HT-29 (cell line): ENCODE data around the gene NABP1. TPM values are rescaled to one million over a fixed set of nuclear protein-coding genes. Genes with fewer than 3 reads are reported as not detected.
"Not testable (repeated sequence)": the region's sequence is repeated elsewhere in the genome, so short reads cannot be mapped to it uniquely, and the experiment has no call there.

Source experiments
- DNase-seq: peaks from one replicate; pipeline ENCODE4 v3.0.0-alpha.2; 2015; ENCODE audit warnings: low spot score
- total RNA-seq: library from RNA; depleted of rRNA; stranded (reverse); fragments of >200 nt; shearing (Covaris generic); gene quantifications from 2 replicates; pipeline ENCODE4 v1.2.3, GENCODE V29; 2014; rRNA removed

The NABP1 gene, protein sequence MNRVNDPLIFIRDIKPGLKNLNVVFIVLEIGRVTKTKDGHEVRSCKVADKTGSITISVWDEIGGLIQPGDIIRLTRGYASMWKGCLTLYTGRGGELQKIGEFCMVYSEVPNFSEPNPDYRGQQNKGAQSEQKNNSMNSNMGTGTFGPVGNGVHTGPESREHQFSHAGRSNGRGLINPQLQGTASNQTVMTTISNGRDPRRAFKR
- total RNA-seq: 4.6 and 7.4 TPM in 2 replicates

DNA sequence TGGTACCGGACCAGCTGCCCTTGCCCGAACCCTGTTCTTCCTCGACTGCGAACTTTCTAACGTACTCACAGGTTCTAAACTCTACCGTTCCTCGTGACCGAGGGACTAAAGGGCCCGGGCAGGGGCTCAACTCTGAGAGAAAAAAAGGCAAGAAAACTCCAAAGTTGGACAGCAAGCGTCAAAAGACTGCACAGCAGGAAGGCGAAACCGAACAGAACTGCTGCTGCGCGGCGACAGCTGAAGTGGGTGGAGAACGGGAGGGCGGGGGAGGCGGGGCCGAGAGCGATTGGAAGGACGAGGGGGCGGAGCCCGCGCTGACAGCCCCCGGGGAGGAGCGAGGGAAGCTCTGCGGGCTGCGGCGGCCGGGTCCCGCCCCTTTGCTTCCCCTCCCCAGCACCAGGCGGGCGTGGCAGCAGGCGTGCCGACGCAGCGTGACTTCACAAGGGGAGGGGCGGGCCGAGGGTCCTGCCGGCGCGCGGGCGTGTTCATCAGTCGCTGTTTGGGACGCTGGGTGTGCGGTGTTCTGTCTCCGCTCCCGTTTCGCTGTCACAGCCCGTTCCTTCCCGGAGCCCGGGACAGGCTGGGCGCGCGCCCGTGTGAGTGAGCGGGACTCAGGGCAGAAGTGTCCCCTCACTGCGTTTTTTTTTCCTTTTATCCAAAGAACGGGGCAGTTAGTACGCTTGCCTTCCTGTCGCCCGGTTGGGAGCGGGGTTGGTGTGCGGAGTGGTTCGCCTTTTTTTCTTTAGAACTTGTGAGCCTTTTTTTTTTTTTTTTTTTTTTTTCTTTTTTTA is at the start of gene NABP1:
Gene NABP1, plus strand, starts transcription at position 491 of the 791 bp plus-strand sequence. CDS start 479 bp downstream, outside the sequence.
- DNase-seq: peak; percentile 97

DNA sequence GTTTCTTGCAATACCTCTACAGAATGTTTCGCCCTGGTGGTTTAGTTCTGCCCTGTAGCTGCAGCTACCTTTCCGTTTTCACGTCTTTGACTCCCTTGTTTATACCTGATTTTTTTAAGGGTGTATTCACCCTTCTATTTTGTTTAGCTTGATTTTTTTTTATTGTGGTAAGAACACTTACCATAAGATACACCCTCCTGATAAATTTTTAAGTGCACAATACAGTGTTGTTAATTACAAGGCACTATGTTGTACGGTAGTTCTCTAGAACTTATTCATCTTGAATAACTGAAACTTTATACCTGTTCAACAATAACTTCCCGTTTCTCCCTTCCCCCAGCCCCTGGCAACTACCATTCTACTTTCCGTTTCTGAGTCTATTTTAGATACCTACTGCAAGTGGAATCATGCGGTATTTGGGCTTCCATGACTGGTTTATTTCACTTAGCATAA is 48.9 kb upstream of the NABP1 start:
- DNase-seq: no peak

DNA sequence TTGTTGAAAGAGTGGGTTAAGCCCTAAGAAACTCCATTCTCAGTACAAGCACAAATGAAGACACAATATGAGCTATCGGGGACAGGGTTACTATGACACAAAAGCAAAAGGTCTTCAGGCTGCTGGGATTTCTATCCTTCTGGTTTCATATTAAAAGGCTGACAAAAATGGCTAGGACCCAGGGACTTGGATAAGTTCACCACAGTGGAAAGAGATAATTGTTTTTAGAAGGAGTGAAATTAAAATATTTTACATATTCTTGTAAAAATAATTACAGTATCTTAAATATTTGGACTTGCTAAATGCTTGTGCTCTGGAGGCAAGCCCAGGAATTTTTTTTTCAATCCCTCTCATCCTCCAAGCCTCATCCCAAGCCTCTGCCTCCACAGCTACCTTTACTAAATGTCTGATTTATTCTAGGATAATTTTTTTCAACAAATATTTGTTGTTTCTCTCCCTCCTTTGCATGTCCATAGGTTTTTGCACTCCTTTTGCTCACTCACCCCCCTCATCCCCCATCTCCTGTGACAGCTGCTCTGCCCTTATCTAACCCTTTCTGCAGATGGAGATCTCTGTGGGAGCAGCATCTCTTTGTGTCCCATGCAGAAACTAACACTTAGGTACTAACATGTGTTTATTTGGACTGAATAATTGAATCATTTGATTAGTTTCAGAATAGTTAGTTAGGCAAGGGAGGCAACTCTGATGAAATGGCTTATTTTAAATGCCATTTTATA is 47.8 kb upstream of the NABP1 start:
- DNase-seq: no peak

DNA sequence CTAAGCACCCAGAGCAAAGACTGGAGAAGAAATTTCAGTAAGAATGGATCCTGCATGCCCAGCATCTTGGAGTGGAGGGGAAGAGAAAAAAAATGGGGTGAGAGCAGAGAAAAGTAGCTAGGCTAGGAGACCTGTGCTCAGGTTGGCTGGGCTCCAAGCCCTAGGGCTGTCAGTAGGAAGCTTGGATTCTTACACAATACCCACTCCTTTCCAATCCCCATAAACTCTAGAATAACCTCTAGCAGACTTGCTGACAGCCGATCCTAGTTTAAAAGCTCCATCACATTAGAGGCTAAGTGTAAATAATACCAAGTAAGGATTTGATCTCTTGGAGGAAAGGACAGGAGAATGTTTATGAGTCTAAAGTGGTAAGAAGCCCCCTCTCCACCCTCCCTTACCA is 46.2 kb upstream of the NABP1 start:
- DNase-seq: peak; percentile 31

DNA sequence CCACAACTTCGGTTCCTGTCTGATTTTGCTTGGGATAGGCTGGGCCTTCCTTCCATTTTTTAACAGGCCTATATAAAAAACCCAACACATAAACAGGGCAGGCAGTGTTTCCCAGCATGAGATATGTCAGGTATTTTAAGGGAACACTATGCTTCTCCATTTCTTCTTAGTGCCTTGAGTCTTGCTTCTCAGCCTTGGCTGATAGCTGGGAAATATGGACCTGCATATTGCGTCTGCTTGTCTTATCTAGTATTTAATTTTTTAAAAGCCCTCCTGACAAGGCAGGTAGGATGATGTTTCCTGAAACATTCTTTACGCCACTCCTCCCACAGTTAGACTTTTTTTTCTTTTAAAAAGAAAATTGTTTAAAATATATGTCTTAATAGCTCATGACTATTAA is 45.5 kb upstream of the NABP1 start:
- no peak for DNase-seq

DNA sequence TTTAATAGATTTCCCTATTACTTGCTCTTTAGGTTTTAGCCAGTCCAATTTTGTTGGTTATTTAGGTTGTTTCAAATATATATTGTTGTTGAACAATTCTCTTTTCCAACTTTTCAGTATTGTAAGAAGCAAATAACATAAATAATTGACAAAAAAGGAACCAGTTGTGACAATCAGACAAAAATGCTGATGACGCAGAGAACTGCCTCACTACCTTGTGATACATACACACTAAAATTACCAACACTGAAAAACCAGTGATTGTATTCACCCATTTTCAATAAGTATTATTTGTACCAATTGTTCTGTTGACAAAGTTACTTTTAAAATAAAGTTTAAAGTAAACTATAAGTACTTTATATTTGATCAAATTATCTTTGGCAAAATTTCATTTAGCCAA is 43.1 kb upstream of the NABP1 start:
- no peak for DNase-seq

DNA sequence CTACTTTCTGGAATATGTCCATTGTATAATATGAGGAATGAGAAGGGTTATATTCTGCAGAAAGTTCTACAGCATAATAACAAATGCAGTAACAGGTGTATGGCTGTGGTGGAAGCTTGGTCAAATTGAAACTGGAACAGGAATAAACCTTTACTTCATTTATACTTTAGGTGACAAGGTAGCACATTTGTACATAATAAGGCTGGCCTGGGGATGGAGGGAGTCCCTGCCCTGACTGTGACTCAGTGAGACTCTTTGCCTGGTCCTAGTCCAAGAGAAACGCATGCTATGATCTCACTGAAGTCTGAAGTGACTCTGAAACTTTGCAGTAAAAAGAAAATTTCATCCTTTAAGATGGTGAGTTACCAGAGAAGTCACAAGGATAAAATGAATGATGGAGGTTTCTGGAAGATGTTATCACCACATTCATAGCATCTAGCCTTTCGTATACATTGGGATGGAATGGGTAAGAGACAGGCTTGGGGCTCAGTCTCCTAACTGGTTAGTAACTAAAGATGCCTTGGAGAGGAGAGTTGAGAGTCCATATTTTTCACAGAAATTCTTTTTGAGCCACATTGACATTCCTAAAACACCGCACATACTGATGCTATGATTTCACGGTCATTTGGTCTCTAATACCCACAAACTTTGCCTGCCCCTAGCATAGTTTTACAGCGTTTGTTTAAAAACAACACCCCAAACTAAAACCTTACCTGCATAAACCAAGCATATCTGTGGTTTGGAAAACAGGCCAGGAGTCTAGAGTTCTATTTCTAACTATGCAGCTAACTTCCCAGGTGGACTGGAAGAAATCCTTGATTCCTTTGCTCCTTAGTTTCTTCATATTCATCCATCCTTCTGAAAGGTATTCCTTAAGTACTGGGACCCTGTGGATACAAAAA is 42.4 kb upstream of the NABP1 start:
- DNase-seq: no peak

DNA sequence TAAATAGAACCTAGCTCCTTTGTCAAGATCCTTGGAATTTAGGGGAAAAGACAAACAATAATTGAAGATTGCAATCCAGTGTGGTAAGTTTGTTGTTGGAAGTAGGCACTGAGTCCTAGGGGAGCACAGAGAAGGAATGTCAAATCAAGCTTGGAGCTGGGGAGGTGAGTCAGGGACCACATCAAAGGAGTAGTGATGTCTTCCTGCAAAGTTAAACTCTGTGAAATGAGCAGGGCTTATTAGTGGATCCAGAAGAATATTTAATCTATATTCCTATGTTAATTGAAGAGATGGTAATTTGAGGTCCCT is 41.7 kb upstream of the NABP1 start:
- DNase-seq: peak; percentile 30

DNA sequence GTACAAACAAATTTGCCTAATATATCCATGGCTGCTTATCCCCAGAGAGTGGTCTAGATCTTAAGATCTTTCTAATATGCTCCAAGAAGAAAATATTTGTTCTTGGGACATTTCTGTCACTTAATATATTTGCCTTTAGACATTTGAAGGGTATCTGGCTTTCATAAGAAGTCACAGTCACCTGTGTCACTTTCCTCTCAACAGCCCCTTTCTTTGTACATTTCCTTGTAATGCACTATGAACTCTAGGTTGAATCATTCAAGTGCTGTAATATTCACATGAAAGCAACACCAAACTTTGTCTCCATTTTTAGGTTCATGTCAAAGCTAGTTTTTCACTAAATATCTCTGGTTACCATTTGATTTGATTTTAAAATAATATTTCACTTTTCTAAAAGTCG is 41.4 kb upstream of the NABP1 start:
- DNase-seq: no peak

DNA sequence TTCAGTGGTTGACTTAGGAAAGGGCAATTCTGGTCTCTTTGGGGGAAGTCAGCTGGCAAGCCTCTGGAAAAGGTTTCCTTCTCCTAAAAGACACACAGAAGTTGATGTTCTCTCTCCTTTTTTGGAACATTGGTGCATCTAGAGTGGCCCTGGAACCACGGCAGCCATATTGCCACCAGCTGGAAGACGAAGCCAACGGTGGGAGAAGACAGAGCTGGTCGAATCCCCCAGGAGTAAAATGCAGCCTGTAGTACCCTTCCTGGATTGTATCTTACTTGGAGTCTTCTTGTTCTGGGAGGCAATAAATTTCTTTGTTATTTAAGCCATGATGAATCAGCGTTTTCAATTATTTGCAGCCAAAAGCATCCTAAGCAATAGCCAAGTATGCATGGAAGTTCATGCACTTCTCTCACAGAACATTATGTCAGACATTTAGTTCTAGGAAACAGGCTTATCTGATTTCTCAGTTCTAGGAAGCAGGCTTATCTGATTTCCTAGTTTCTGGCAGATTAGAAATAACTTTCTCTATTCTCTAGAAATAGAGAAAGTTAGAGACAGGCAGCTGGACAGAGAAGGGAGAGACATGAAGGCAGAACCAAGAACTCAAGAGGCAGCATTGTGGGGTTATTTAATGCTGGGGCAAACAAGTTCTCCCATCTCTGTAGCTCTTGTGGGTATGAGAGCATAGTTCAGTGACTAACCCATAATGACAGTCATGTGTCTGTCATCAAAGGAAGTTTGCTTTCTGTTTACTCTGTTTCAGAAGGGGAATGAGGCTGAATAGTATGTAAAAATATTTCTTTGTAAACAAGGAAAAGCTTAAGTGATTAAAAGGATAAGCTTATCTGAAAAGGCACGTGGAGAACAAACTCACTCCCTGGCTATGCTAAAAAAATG is 40.5 kb upstream of the NABP1 start:
- peak; percentile 50 for DNase-seq

DNA sequence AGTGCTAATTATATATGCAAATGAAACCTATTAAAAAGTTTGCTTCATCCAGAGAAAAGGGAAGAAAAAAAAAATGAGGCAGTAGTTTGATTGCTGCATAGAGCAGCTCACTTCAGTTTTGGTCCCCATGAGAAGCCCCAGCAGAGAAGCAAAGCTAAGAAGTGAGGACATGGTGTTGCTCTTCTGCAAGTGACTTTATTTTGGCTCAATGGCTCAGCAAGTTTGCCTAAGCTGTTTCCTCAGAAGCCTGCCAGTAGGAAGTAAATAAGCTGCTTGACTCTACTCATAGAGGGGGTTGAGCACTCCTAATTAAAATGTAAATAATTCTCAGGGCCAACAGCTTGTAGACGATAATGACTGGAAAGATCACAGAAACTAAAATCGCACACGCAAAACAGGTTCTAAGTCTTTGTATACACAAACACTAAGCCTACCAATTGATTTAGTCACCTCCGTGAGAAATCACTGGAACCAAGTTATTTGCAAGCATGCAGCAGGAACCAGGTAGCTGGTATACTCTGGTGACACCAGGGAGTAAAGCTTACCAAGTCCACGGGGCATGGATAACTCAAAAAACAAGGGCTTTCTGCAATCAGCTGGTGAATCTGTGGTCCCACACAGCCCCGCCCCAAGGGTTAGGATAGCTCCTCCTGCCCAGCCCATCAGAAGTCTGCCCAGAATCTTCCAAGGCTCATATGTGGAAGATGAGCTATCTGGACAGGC is 39.7 kb upstream of the NABP1 start:
- DNase-seq: peak; percentile 28

DNA sequence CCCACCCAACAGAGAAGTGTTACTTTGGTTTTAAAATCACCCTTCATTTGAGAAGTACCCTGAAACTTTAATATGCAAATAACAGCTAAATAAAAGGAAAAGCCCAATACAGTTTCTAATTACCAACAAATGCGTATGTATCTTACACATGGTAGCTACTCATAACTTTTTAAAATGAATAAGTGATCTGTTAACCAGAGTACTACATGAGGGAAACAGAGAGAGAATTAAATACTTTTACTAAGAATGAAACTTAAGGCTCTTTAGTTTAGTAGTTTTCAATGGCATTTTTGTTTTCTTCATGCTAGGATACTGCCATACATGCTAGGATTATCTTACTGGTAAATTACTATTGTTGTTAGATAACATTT is 39.1 kb upstream of the NABP1 start:
- no peak for DNase-seq

DNA sequence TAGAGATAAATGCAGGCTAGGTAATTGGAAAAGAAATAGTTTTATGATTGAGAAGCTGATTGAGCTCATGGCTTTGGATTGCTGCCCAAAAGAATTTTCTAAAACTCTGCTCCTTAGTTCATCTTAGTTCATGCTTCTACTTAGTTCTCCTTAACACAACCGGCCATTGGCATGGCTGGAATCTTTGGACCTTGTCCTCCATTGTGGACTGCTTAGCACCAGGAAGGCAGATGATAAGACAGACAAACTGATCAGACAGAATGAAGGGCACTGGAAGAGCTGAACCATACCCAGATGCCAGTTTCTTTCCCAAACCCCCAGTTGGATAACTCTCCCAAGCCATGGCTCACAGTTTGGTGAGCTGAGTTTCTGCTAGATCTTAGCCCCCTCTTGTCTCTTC is 36.3 kb upstream of the NABP1 start:
- no peak for DNase-seq

DNA sequence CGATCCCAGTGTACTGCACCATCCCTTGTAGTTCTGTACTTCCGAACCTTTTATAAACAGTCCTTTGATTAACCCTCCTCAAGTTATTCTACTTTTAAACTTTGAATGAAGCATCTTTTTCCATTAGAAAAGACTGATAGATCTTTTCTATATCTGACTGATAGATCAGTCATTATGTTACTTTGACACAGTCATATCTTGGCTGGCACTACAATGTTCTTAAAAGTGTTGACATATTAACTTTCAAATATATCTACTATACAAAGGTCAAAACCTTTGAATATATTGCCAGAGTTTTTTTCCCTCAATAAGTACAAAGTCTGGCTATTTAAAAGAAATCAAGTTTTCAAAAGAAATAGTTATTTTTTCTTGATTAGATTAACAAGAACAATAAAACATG is 35.4 kb upstream of the NABP1 start:
- no peak for DNase-seq

DNA sequence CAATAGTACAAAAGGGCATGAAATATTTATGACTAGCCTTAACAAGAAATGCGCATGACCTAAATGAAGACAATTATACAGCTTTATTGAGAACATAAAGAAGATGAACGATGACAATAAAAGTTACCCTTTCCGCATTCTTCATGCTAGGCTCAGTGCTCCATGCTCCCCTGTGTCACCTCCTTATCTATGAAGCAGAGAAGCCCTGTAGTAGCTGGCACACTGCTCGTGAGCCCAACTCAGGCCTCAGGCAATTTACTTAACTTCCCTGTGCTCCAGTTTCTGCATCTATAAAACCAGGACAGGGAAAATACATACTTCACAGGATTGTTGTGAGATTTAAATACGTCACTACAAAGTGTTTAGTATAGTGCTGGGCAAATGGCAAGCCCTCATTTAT is 34.5 kb upstream of the NABP1 start:
- no peak for DNase-seq

DNA sequence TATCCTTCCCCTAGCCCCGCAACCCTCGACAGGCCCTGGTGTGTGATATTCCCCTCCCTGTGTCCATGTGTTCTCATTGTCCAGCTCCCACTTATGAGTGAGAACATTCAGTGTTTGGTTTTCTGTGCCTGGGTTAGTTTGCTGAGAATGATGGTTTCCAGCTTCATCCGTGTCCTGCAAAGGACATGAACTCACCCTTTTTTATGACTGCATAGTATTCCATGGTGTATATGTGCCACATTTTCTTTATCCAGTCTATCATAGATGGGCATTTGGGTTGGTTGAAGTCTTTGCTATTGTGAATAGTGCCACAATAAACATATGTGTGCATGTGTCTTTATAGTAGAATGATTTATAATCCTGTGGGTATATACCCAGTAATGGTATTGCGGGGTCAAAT is 33.3 kb upstream of the NABP1 start:
- not testable (repeated sequence) for DNase-seq

DNA sequence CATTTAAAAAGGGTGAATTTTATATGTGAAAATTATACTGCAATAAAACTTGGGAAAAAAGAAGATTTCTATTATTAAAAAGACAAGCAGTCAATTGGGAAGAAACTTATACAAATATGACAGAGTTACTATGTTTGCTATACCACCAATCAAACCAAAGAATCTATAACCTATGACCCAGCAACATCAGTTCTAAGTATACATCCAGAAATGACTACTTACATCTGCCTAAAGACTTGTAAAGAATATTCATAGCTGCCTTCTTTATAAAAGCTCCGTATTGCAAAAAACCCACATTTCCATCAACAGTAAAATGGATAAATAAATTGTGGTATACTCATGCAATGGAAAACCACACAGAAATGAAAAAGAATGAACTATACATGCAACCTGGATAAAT is 32.9 kb upstream of the NABP1 start:
- no peak for DNase-seq

DNA sequence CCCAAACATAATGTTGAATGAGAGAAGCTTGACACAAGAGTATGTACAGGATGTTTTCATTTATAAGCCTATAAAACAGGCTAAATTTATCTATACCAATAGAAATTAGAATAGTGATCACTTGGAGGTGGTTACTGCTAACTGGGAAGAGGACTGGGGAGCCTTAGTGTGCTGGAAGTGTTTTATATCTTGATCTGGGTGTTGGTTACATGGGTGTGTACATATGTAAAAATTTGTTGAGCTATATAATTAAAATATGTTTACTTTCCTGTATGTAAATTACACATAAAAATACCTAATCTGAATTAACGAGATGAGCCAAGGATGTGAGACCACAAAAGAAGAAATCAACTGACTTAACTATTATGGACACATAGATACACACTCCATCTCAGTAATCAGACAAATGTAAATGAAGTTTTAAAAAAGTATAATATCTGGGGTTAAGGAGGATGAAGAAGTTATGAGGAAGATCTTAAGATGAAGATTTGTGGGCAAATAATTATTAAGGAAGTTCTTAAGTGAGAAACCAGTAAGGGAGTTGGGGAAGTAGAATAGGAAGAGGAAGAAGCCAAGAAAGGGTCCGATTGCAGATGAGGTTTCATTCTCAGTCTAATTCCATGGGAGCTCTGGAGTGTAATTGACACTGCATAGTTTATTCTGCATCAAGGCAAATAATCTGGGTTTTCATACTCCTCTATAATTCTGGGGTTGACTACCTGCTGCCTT is 32.3 kb upstream of the NABP1 start:
- no peak for DNase-seq

DNA sequence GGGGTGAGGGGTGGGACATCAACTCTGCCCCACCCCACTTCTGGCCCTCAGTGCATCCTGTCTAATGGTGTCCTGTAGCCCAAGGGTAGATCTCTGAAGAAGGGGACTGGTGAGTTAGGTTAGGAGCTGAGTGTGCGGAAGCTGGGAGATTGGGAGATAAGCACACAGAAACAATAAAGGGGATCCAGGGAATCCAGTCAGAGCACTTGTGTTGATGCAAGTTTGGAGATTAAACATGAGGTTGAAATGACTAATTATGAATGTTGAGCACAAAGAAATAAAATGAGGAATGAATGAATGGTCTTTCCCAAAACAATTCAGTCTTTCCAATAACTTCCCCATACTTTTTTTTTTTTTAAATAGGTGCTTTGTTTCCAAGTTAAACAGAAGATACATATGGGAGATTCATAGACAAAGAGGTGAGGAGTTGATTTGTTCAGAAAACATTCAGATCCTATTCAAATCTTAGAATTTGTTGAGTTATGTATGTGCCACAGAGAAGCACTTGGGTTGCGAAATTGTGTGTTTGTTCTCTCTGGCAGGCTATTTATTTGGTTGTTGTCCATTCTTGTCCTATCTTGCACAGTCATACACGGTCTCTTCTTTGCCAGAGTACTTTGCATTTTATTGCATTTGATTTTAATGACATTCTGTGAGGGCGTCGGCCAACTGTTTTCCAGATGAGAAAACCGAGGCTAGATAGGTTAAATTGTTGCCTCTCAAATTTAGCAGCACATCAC is 31.6 kb upstream of the NABP1 start:
- no peak for DNase-seq
